ENCODE data around the gene ITGA2B. TPM values are rescaled to one million over a fixed set of nuclear protein-coding genes. Genes with fewer than 3 reads are reported as not detected.

ITGA2B gene
- total and polyA plus RNA-seq, 2 of the 8 experiments (the other 6 are each of a cell fraction or from before 2014, with no cell fraction given): 6.9 to 12.3 TPM

- Histone ChIP-seq H3K4me1 (replicated peaks in 1 of 4; ENCODE audit: control insufficient read depth in 3 of 4, insufficient read depth in 4 of 4, low read length in 3 of 4) (no peaks in the 10 kb centered on the region), H4K5ac (ENCODE audit: insufficient read length, low read depth, low read length) (no peak overlapping the region), H3K9me3 (ENCODE audit: insufficient read depth in 2 of 2, low read depth in 1 of 2, low read length in 1 of 2) (no peaks in the 10 kb centered on the region), H3K27me3 (replicated peaks in 1 of 4; ENCODE audit: control insufficient read depth in 3 of 4, extremely low read depth in 1 of 4, insufficient read depth in 3 of 4, low read length in 3 of 4) (no peaks in the 10 kb centered on the region), H3K23ac (ENCODE audit: insufficient read length) (no peak overlapping the region), H3K4ac (replicated peaks; ENCODE audit: insufficient read length, low read depth, low read length) (no peak overlapping the region), H2BK12ac (ENCODE audit: low read depth, low read length) (no peak overlapping the region), H3K56ac (replicated peaks; ENCODE audit: insufficient read length, low read depth, low read length) (no peak overlapping the region), H3K4me2 (ENCODE audit: insufficient read depth in 1 of 2, low read depth in 2 of 2, low read length in 2 of 2) (no peak overlapping the region), H3K9ac (replicated peaks in 1 of 4; ENCODE audit: extremely low read depth in 1 of 4, low read depth in 3 of 4, low read length in 3 of 4) (no peak overlapping the region), H3K79me2 (ENCODE audit: control insufficient read depth in 1 of 2, insufficient read depth in 2 of 2, low read length in 2 of 2) (no peaks in the 10 kb centered on the region), H3K14ac (ENCODE audit: insufficient read length) (no peak overlapping the region), H2AFZ (ENCODE audit: low read length) (no peak overlapping the region), H4K20me1 (replicated peaks in 1 of 2; ENCODE audit: control insufficient read depth in 1 of 2, insufficient read depth in 2 of 2, low read length in 2 of 2) (no peaks in the 10 kb centered on the region), H2BK20ac (ENCODE audit: low read length) (no peak overlapping the region), H3K18ac (ENCODE audit: extremely low read depth, low read length) (no peak overlapping the region), H4K91ac (replicated peaks; ENCODE audit: insufficient read length, low read length) (no peak overlapping the region), H3K27ac (ENCODE audit: low read depth, low read length) (no peak overlapping the region), H3K79me1 (ENCODE audit: low read depth, low read length) (no peaks in the 10 kb centered on the region), H2AK5ac (ENCODE audit: low read depth, low read length) (no peak overlapping the region), H3K4me3 (ENCODE audit: extremely low read depth in 1 of 4, insufficient read depth in 2 of 4, low read depth in 3 of 4, low read length in 4 of 4) (no peak overlapping the region), H2BK5ac (ENCODE audit: low read depth, low read length) (no peak overlapping the region), H2BK120ac (replicated peaks; ENCODE audit: low read depth, low read length) (no peak overlapping the region), H4K8ac (ENCODE audit: extremely low read depth, insufficient read depth, low read length) (no peak overlapping the region), H3K36me3 (ENCODE audit: control insufficient read depth in 2 of 4, insufficient read depth in 4 of 4, low read length in 3 of 4) (peaks cover 0 to 3% (median 0%) of the 10 kb centered on the region in 4 experiments; a peak in 1 of 8 replicates), H2BK15ac (ENCODE audit: low read length) (no peak overlapping the region), H3K23me2 (ENCODE audit: low read depth, low read length) (no peaks in the 10 kb centered on the region)
- TF ChIP-seq CTCF (IDR thresholded peaks at IDR 0.05; ENCODE audit: control extremely low read depth in 1 of 3, insufficient read depth in 1 of 3, low read depth in 1 of 3, low read length in 3 of 3) (peak in 1 of 3 experiments; percentile 51; a peak in 1 of 4 replicates), RBBP5 (IDR thresholded peaks at IDR 0.05; ENCODE audit: borderline replicate concordance, low read depth, low read length) (no peak)
- FAIRE-seq (peak; percentile 24), DNase-seq (ENCODE audit: low read depth in 1 of 2, low spot score in 2 of 2) (no peak)
- CTCF ChIA-PET (ENCODE audit: partially characterized antibody): interaction anchor here (0.9 to 1.4 kb wide), 6 partner anchors 8 to 114 kb away, joined by 3 to 5 read pairs (median 4); no protein-coding TSS in a partner anchor
- 85% methylated on average over 7 of the region's 7 CpGs; no CpG with 5 or more reads in 1 of the 2 experiments for WGBS, 2 experiments (ENCODE audit: extremely low coverage in 1 of 2, insufficient coverage in 1 of 2, insufficient read length in 1 of 2, insufficient replicate concordance in 2 of 2, low coverage in 1 of 2, low lambda C conversion rate in 2 of 2, missing lambda C conversion rate in 1 of 2)
- POLR2A ChIA-PET (ENCODE audit: partially characterized antibody): no interaction called here
Observed at GRCh38 chr17:44409309-44410028, 20.0 kb upstream of the ITGA2B start.
